ENCODE measurements around the gene BRME1.
A peak's percentile ranks its signal among the peaks of the same experiment; 100 is the strongest.

BRME1 gene

DNA sequence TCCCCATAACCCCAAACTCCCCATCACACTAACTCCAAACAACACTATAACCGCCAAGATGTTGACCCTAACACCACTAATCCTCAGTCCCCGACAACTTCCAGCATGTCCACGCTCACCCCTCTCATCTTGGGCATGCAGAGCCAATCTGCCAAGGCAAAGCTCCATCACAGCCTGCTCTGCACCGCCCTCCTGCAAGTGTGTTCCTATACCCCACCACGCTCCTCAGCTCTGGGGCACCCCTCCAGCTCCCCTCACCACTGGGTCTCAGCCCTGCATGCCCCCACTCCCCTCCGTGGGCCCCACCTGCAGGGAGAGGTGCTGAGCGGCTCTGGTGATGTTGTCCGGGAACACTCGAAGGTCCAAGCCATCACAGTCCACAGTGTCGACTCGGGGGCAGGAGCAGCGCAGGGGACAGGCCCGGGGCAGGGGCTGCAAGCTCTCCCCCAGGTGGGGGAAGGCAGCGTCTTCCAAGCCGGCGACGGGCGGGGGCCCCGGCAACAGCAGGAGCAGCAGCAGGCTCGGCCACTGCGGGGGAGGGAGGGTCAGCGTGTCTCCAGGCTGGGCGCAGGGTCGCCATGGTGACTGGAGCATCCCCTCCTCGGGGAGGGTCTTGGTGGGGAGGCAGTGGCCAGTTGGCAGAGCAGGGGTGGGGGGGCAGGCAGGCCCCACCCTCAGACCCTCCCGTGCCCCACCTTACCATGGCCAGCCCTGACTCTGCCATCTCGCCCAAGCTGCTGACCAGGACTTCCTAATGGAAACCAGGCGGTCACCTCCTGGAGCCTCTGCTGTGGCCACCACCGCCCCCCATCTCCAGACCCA is 31.8 kb upstream of the BRME1 start:
- H3K4me3 ChIP-seq (ENCODE audit: low read length) = peak overlapping the region; percentile 47; the same call in 1 of the 2 replicates

DNA sequence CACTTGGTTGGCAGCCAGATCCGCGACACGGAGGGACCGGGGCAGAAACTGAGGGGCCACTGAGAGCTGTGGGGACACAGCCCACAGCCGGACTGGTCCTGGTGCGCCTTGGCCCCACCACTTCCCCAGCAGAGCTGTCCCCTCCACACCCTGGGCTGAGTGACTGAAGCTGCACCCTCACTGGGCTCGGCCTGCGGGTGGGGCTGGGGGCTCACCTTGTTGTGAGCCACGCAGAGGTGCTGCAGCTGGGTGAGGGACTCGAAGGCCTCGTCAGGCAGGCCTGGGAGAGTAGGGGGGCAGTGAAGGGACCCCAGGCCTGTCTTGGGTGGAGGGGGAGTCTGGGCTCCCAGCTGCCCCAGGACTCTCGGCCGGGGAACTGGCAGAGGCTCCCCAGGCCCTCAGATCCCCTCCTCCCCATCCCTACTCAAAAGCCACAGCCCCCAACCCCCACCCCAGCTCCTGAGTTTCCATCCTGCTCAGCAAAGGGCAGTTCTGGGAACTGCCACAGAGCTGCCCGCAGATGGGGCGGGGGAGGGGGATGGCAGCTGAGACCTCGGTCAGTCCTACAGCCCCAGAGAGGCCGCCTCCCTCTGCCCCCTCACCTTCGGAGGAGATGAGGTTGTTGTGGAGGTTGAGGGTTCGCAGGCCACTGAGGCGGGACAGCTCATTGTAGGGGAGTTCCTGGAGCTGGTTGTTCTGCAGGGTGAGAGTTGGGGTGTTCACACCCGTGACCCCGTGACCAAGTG is 30.0 kb upstream of the BRME1 start:
- no peaks in the 10 kb centered on the region for H3K9me3 ChIP-seq (ENCODE audit: insufficient read depth, low read depth, low read length)
- H3K4me1 ChIP-seq (ENCODE audit: insufficient read depth, low read length) = peaks cover 3% of the 10 kb centered on the region; the same call in 1 of the 2 replicates
- peaks cover 5% of the 10 kb centered on the region; the same call in 1 of the 2 replicates for H3K27me3 ChIP-seq (ENCODE audit: insufficient read depth, low read length)
- H3K36me3 ChIP-seq (ENCODE audit: insufficient read depth, low read depth, low read length) = peaks cover 4% of the 10 kb centered on the region
- H3K9ac ChIP-seq (ENCODE audit: low read depth, low read length) = no peak overlapping the region
- no peak overlapping the region for H3K4me3 ChIP-seq (ENCODE audit: low read length)
- H3K27ac ChIP-seq (ENCODE audit: low read length) = no peak overlapping the region

More for the DNA sequence above, 31.8 kb upstream of the BRME1 start:
- Histone ChIP-seq H3K4me1 (ENCODE audit: insufficient read depth, low read length) (peaks cover 3% of the 10 kb centered on the region; the same call in 1 of the 2 replicates), H3K27ac (ENCODE audit: low read length) (no peak overlapping the region), H3K9ac (ENCODE audit: low read depth, low read length) (no peak overlapping the region), H3K9me3 (ENCODE audit: insufficient read depth, low read depth, low read length) (no peaks in the 10 kb centered on the region), H3K27me3 (ENCODE audit: insufficient read depth, low read length) (peaks cover 5% of the 10 kb centered on the region; the same call in 1 of the 2 replicates), H3K36me3 (ENCODE audit: insufficient read depth, low read depth, low read length) (no peaks in the 10 kb centered on the region)

DNA sequence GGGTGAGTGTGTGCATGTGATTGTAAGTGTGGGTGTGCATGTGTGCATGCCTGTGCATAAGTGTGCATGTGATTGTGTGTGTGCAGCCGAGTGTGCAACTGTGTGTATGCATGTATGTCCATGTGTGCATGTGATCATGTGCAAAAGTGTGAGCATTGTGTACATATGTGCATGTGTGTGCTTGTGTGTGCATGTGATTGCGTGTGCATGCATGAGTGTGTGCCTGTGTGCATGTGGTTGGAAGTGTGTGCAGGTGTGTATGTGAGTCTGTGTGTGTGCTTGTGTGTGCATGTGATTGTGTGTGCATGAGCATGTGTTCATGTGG is 28.8 kb upstream of the BRME1 start:
- Histone ChIP-seq H3K27ac (ENCODE audit: low read length) (no peak overlapping the region), H3K27me3 (ENCODE audit: insufficient read depth, low read length) (peaks cover 5% of the 10 kb centered on the region; the same call in 1 of the 2 replicates), H3K4me1 (ENCODE audit: insufficient read depth, low read length) (peaks cover 3% of the 10 kb centered on the region; the same call in 1 of the 2 replicates), H3K9ac (ENCODE audit: low read depth, low read length) (no peak overlapping the region), H3K4me3 (ENCODE audit: low read length) (no peak overlapping the region), H3K9me3 (ENCODE audit: insufficient read depth, low read depth, low read length) (no peaks in the 10 kb centered on the region), H3K36me3 (ENCODE audit: insufficient read depth, low read depth, low read length) (peaks cover 4% of the 10 kb centered on the region)

DNA sequence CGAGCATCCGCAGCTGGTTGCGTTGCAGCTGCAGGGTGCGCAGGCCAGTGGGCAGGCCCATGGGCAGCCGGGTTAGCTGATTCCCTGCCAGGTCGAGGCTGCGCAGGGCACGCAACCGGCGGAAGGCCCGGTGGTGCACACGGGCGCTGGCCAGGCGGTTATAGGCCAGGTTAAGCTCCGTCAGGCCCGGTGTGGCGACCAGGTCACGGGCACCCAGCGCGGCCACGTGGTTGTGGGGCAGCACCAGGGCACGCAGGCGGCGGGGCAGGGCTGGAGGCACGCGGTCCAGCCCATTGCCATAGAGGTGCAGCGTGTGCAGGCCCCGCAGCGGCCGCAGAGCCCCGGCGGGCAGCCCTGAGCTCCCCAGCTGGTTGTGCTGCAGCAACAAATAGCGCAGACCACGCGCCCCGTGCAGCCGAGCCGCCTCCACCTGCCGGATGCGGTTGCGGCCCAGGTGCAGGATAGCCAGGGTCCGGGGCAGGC is 27.0 kb upstream of the BRME1 start:
- peaks cover 3% of the 10 kb centered on the region; the same call in 1 of the 2 replicates for H3K4me1 ChIP-seq (ENCODE audit: insufficient read depth, low read length)
- no peak overlapping the region for H3K9ac ChIP-seq (ENCODE audit: low read depth, low read length)
- no peaks in the 10 kb centered on the region for H3K9me3 ChIP-seq (ENCODE audit: insufficient read depth, low read depth, low read length)

DNA sequence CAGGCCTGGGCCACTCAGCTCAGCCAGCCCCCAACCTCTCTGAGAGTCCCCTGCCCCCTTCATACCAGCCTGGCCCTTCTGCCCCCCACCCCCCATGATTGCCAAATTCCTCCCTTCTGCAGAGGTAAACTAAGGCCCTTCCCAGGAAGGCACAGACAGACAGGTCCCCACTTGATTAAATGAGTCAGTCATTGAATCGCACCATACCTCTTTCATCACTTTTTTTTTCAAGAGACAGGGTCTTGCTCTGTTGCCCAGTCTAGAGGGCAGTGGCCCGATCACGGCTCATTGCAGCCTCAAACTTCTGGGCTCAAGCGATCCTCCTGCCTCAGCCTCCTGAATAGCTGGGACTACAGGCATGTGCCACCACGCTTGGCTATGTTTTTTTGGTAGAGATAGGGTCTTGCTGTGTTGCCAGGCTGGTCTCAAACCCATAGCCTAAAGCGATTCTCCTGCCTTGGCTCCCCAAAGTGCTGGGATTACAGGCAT is 26.3 kb upstream of the BRME1 start:
- Histone ChIP-seq H3K4me3 (ENCODE audit: low read length) (no peak overlapping the region), H3K4me1 (ENCODE audit: insufficient read depth, low read length) (peaks cover 3% of the 10 kb centered on the region; the same call in 1 of the 2 replicates), H3K9ac (ENCODE audit: low read depth, low read length) (no peak overlapping the region), H3K27ac (ENCODE audit: low read length) (no peak overlapping the region), H3K27me3 (ENCODE audit: insufficient read depth, low read length) (no peaks in the 10 kb centered on the region), H3K9me3 (ENCODE audit: insufficient read depth, low read depth, low read length) (no peaks in the 10 kb centered on the region), H3K36me3 (ENCODE audit: insufficient read depth, low read depth, low read length) (peaks cover 13% of the 10 kb centered on the region)

More for the DNA sequence above, 27.0 kb upstream of the BRME1 start:
- Histone ChIP-seq H3K4me3 (ENCODE audit: low read length) (no peak overlapping the region), H3K36me3 (ENCODE audit: insufficient read depth, low read depth, low read length) (peaks cover 9% of the 10 kb centered on the region), H3K27ac (ENCODE audit: low read length) (no peak overlapping the region), H3K27me3 (ENCODE audit: insufficient read depth, low read length) (peaks cover 5% of the 10 kb centered on the region; the same call in 1 of the 2 replicates)

DNA sequence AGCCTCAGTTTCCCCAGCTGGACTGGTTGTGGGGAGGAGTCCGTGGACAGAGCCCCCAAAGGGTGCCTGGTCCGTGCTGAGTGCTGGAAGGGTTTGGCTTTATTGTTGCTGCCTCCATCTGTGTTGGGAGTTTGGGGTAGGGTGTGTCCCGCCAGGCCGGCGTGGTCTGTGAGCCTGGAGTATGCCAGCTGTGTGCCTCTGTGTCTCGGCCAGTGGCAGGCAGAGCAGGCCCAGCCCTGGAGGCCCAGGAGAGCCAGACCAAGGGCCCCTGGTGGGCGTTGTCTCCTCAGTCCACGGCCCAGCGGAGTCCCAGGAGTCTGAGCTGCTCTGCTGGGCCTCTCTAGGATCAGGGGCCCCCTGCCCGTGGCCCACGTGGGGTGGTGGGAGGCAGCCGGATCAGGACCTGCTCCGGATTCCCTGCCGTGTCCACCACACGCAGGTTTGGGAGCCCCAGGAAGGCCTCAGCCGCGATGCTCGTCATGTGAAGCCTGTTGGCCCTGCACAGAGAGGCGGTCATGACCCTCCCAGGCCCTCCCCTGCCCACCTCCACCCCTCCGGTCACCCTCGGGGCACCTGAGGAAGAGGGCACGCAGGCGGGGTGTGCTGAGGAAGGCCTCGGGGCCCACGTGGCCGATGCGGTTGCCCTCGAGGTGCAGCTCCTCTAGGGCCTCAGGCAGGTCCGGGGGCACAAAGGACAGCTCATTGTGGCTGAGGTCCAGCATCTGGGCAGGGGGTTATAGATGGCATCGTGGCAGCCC is 25.7 kb upstream of the BRME1 start:
- H3K27me3 ChIP-seq (ENCODE audit: insufficient read depth, low read length) = no peaks in the 10 kb centered on the region
- H3K9ac ChIP-seq (ENCODE audit: low read depth, low read length) = no peak overlapping the region
- H3K9me3 ChIP-seq (ENCODE audit: insufficient read depth, low read depth, low read length) = no peaks in the 10 kb centered on the region
- no peak overlapping the region for H3K27ac ChIP-seq (ENCODE audit: low read length)
- H3K36me3 ChIP-seq (ENCODE audit: insufficient read depth, low read depth, low read length) = peaks cover 19% of the 10 kb centered on the region
- H3K4me1 ChIP-seq (ENCODE audit: insufficient read depth, low read length) = peaks cover 3% of the 10 kb centered on the region; the same call in 1 of the 2 replicates
- no peak overlapping the region for H3K4me3 ChIP-seq (ENCODE audit: low read length)

DNA sequence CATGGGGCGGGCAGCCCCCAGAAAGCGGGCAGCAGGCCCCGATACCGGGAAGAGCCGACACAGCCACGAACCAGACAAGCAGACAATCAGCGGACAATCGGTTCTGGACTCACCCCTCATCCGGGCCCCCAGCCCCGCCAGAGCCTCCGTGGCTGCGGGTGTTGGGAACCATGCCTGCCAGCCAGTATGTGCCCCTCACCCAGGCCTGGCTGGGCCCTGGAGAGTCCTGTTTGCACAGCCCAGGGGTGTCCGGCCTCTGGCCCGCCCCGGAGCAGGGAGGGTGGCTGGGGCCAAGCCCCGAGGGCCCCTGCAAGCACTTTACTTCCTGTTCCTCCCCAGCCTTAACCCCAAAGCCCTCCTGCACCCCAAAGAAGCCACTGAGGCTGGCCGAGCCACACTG is 24.5 kb upstream of the BRME1 start:
- H3K4me3 ChIP-seq (ENCODE audit: low read length) = no peak overlapping the region
- H3K9ac ChIP-seq (ENCODE audit: low read depth, low read length) = no peak overlapping the region
- no peaks in the 10 kb centered on the region for H3K4me1 ChIP-seq (ENCODE audit: insufficient read depth, low read length)
- H3K27me3 ChIP-seq (ENCODE audit: insufficient read depth, low read length) = no peaks in the 10 kb centered on the region
- H3K27ac ChIP-seq (ENCODE audit: low read length) = no peak overlapping the region
- no peaks in the 10 kb centered on the region for H3K9me3 ChIP-seq (ENCODE audit: insufficient read depth, low read depth, low read length)
- peaks cover 26% of the 10 kb centered on the region for H3K36me3 ChIP-seq (ENCODE audit: insufficient read depth, low read depth, low read length)

DNA sequence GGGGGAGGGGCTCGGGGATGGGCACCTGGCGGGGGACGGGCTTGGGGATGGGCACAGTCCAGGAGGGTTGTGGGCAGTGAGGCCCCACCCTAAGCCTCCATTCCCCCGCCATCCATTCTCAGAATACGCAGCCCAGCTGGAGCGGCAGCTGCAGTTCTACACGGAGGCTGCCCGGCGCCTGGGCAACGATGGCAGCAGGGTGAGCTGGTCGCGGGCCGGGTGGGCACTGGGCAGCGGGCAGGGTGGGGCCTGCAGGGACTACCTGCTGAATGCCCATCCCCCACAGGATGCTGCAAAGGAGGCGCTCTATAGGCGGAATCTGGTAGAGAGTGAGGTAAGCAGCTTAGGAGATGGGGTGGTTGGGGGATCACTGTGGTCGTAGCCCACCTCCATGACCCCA is 24.0 kb upstream of the BRME1 start:
- Histone ChIP-seq H3K9ac (ENCODE audit: low read depth, low read length) (no peak overlapping the region), H3K4me1 (ENCODE audit: insufficient read depth, low read length) (no peaks in the 10 kb centered on the region), H3K4me3 (ENCODE audit: low read length) (no peak overlapping the region), H3K27me3 (ENCODE audit: insufficient read depth, low read length) (no peaks in the 10 kb centered on the region), H3K9me3 (ENCODE audit: insufficient read depth, low read depth, low read length) (no peaks in the 10 kb centered on the region), H3K36me3 (ENCODE audit: insufficient read depth, low read depth, low read length) (peaks cover 26% of the 10 kb centered on the region), H3K27ac (ENCODE audit: low read length) (no peak overlapping the region)

DNA sequence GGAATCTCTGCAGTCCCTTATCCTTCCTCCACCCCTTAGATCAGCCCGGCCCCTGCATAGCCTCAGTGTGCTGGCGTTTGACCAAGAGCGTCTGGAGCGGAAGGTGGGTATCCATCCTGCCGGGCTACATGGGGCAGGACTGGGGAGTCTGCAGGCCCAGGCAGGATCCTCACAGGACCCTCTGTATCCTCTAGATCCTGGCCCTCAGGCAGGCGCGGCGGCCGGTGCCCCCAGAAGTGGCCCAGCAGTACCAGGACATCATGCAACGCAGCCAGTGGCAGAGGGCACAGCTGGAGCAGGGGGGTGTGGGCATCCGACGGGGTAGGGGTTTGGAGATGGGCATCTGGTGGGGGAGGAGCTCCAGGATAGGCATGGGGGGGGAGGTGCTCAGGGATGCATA is 23.4 kb upstream of the BRME1 start:
- H3K36me3 ChIP-seq (ENCODE audit: insufficient read depth, low read depth, low read length) = peaks cover 32% of the 10 kb centered on the region
- H3K27ac ChIP-seq (ENCODE audit: low read length) = no peak overlapping the region
- H3K27me3 ChIP-seq (ENCODE audit: insufficient read depth, low read length) = no peaks in the 10 kb centered on the region
- no peaks in the 10 kb centered on the region for H3K4me1 ChIP-seq (ENCODE audit: insufficient read depth, low read length)
- H3K9ac ChIP-seq (ENCODE audit: low read depth, low read length) = no peak overlapping the region
- no peaks in the 10 kb centered on the region for H3K9me3 ChIP-seq (ENCODE audit: insufficient read depth, low read depth, low read length)
- no peak overlapping the region for H3K4me3 ChIP-seq (ENCODE audit: low read length)

DNA sequence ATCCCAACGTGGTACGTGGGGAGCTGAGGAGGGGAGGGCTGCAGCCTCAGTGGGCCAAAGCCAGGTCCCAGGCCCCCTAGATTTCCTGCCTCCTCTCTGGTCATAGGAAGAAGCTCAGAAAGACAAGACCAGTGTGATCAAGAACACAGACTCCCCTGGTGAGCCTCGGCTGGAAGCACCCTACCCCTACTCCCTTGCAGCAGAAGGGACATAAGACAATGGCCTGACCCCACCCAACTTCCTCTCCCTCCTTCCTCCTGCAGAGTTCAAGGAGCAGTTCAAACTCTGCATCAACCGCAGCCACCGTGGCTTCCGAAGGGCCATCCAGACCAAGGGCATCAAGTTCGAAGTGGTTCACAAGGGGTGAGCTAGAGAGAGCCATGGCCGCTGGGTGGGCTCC is 20.8 kb upstream of the BRME1 start:
- H3K27ac ChIP-seq (ENCODE audit: low read length) = no peak overlapping the region
- H3K9ac ChIP-seq (ENCODE audit: low read depth, low read length) = no peak overlapping the region
- H3K9me3 ChIP-seq (ENCODE audit: insufficient read depth, low read depth, low read length) = no peaks in the 10 kb centered on the region
- no peaks in the 10 kb centered on the region for H3K4me1 ChIP-seq (ENCODE audit: insufficient read depth, low read length)
- no peak overlapping the region for H3K4me3 ChIP-seq (ENCODE audit: low read length)
- H3K27me3 ChIP-seq (ENCODE audit: insufficient read depth, low read length) = no peaks in the 10 kb centered on the region
- H3K36me3 ChIP-seq (ENCODE audit: insufficient read depth, low read depth, low read length) = peaks cover 45% of the 10 kb centered on the region

DNA sequence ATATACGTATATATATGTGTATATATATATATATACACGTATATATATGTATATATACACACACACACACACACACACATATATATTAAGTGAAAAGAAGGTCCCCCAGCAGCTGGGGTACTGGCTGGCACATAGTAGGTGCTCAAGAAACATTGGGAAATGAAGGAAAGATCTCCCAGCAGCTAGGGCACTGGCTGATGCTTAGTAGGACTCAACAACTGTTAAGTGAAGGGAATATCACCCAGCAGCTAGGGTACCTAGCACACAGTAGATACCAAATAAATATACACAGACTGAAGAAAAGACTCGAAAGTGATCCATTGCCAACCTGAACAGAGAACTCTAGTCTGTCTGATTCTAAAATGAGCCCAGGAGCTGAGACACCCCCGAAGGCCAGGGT is 20.1 kb upstream of the BRME1 start:
- H3K27ac ChIP-seq (ENCODE audit: low read length) = no peak overlapping the region
- no peak overlapping the region for H3K4me3 ChIP-seq (ENCODE audit: low read length)
- no peak overlapping the region for H3K9ac ChIP-seq (ENCODE audit: low read depth, low read length)
- no peaks in the 10 kb centered on the region for H3K27me3 ChIP-seq (ENCODE audit: insufficient read depth, low read length)
- peaks cover 48% of the 10 kb centered on the region for H3K36me3 ChIP-seq (ENCODE audit: insufficient read depth, low read depth, low read length)
- peaks cover under 1% of the 10 kb centered on the region; the same call in 1 of the 2 replicates for H3K9me3 ChIP-seq (ENCODE audit: insufficient read depth, low read depth, low read length)
- no peaks in the 10 kb centered on the region for H3K4me1 ChIP-seq (ENCODE audit: insufficient read depth, low read length)
